T-helper 9 cell (primary cell): ENCODE results near the gene CLN5.

Source experiments
- DNase-seq: peaks from one replicate; pipeline ENCODE4 v3.0.0-alpha.2; 2020

CLN5 gene

GRCh38 chr13:77022341-77022740 lies 30.5 kb downstream of the CLN5 start:
- no peak for DNase-seq

GRCh38 chr13:77026255-77026860 lies 34.5 kb downstream of the CLN5 start:
- peak; percentile 70 for DNase-seq

- peak; percentile 70 for DNase-seq
Observed at GRCh38 chr13:77026861-77027621, 35.2 kb downstream of the CLN5 start, which contains the start of gene FBXL3. TSS of gene FBXL3 (minus strand) at chr13:77027159. CDS start at chr13:77021860, 5,299 bp downstream.

- no peak for DNase-seq
Observed at GRCh38 chr13:77028202-77028601, 36.3 kb downstream of the CLN5 start.

- no peak for DNase-seq
Observed at GRCh38 chr13:77029436-77029835, 37.6 kb downstream of the CLN5 start.

GRCh38 chr13:77031656-77032243 lies 39.9 kb downstream of the CLN5 start:
- DNase-seq = no peak

GRCh38 chr13:77033717-77034302 lies 41.9 kb downstream of the CLN5 start:
- no peak for DNase-seq

- DNase-seq = no peak
Observed at GRCh38 chr13:77034881-77035280, 43.0 kb downstream of the CLN5 start.

GRCh38 chr13:77036279-77036678 lies 44.4 kb downstream of the CLN5 start:
- DNase-seq = no peak

GRCh38 chr13:77038907-77039480 lies 47.1 kb downstream of the CLN5 start:
- no peak for DNase-seq

GRCh38 chr13:77040076-77040475 lies 48.2 kb downstream of the CLN5 start:
- DNase-seq = no peak

- DNase-seq = no peak
Observed at GRCh38 chr13:77040835-77041234, 49.0 kb downstream of the CLN5 start.

GRCh38 chr13:77042566-77043177 lies 50.8 kb downstream of the CLN5 start:
- DNase-seq = no peak

GRCh38 chr13:77047649-77048343 lies 55.9 kb downstream of the CLN5 start:
- no peak for DNase-seq

- no peak for DNase-seq
Observed at GRCh38 chr13:77048681-77049080, 56.8 kb downstream of the CLN5 start.

- DNase-seq = no peak
Observed at GRCh38 chr13:77053192-77053591, 61.3 kb downstream of the CLN5 start.
